HG02763 (cell line): Measurements from ENCODE around the gene TMEM141.
"Not testable (repeated sequence)": the region's sequence is repeated elsewhere in the genome, so short reads cannot be mapped to it uniquely, and the experiment has no call there.

ENCODE experiments used
- ATAC-seq: cut with Tn5 transposase; IDR thresholded peaks from one replicate; pipeline ENCODE4 v1.9.1; 2021; ENCODE audit warnings: mild to moderate bottlenecking, moderate library complexity; ENCODE audit not compliant: unreplicated experiment

TMEM141 gene

GRCh38 chr9:136792321-136793085 lies 1.4 kb downstream of the TMEM141 start:
- no peak for ATAC-seq

GRCh38 chr9:136793086-136793946 lies 2.2 kb downstream of the TMEM141 start:
- no peak for ATAC-seq

GRCh38 chr9:136794281-136794999 lies 3.3 kb downstream of the TMEM141 start:
- no peak for ATAC-seq

GRCh38 chr9:136795000-136795348 lies 3.8 kb downstream of the TMEM141 start:
- no peak for ATAC-seq

- no peak for ATAC-seq
These were observed 5.2 kb downstream of the TMEM141 start, which contains the start of gene CCDC183 for GRCh38 chr9:136796238-136796774. TSS of gene CCDC183 (plus strand) at chr9:136796338. CDS start at chr9:136796398, 60 bp downstream.

- not testable (repeated sequence) for ATAC-seq
These were observed 5.7 kb downstream of the TMEM141 start for GRCh38 chr9:136796775-136797347.

GRCh38 chr9:136798708-136799078 lies 7.5 kb downstream of the TMEM141 start:
- ATAC-seq, result no peak

- ATAC-seq, result no peak
These were observed 8.1 kb downstream of the TMEM141 start for GRCh38 chr9:136799079-136799853.

GRCh38 chr9:136799854-136800657 lies 8.9 kb downstream of the TMEM141 start:
- ATAC-seq, result no peak

- no peak for ATAC-seq
These were observed 11.2 kb downstream of the TMEM141 start for GRCh38 chr9:136802321-136802720.

- ATAC-seq, result not testable (repeated sequence)
These were observed 11.9 kb downstream of the TMEM141 start for GRCh38 chr9:136803009-136803550.

GRCh38 chr9:136803551-136804508 lies 12.7 kb downstream of the TMEM141 start:
- no peak for ATAC-seq

GRCh38 chr9:136804509-136805206 lies 13.5 kb downstream of the TMEM141 start:
- no peak for ATAC-seq

GRCh38 chr9:136805207-136805740 lies 14.1 kb downstream of the TMEM141 start:
- ATAC-seq, result no peak

GRCh38 chr9:136806067-136806466 lies 14.9 kb downstream of the TMEM141 start:
- ATAC-seq, result no peak

- no peak for ATAC-seq
These were observed 15.6 kb downstream of the TMEM141 start for GRCh38 chr9:136806631-136807201.
